ENCODE measurements around the gene KDSR. TPM values are rescaled to one million over a fixed set of nuclear protein-coding genes. Genes with fewer than 3 reads are reported as not detected.

Gene KDSR
- total and polyA plus RNA-seq, 2 donors from 2014 or later, result 22.5 to 73.5 TPM

- Histone ChIP-seq H3K27me3 (ENCODE audit: control insufficient read depth, insufficient read depth, low read length) (no peaks in the 10 kb centered on the region), H3K4me1 (ENCODE audit: control insufficient read depth in 2 of 3, insufficient read depth in 2 of 3, low read depth in 1 of 3, low read length in 3 of 3) (peaks cover 2 to 36% (median 22%) of the 10 kb centered on the region in 3 donors), H3K27ac (ENCODE audit: low read depth in 2 of 2, low read length in 2 of 2) (peak overlapping the region in 1 of 2 donors; percentile 32), H3K36me3 (ENCODE audit: control insufficient read depth in 2 of 3, insufficient read depth in 3 of 3, low read length in 3 of 3) (no peaks in the 10 kb centered on the region), H3K9me3 (ENCODE audit: control insufficient read depth in 2 of 3, insufficient read depth in 1 of 3, low read length in 3 of 3) (no peaks in the 10 kb centered on the region), H3K9ac (ENCODE audit: low read length in 3 of 3) (no peak overlapping the region), H3K4me3 (ENCODE audit: low read length in 3 of 3) (no peak overlapping the region)
- TF ChIP-seq CTCF (IDR thresholded peaks at IDR 0.05; ENCODE audit: borderline replicate concordance, extremely low read depth, insufficient read depth), result no peak
- intact Hi-C loops (cut with DNase I), result no loop called here
- FAIRE-seq (no peak), DNase-seq (no peak)
These were observed 63.5 kb downstream of the KDSR start for GRCh38 chr18:63303547-63303946.

- intact Hi-C loops (cut with DNase I), result no loop called here
- no peak for FAIRE-seq
- DNase-seq, result no peak
- Histone ChIP-seq H3K9ac (ENCODE audit: low read length in 3 of 3) (no peak overlapping the region), H3K27ac (ENCODE audit: low read depth in 2 of 2, low read length in 2 of 2) (peak overlapping the region; percentile 26 to 56), H3K27me3 (ENCODE audit: control insufficient read depth, insufficient read depth, low read length) (no peaks in the 10 kb centered on the region), H3K4me3 (ENCODE audit: low read length in 3 of 3) (no peak overlapping the region), H3K9me3 (ENCODE audit: control insufficient read depth in 2 of 3, insufficient read depth in 1 of 3, low read length in 3 of 3) (no peaks in the 10 kb centered on the region), H3K4me1 (ENCODE audit: control insufficient read depth in 2 of 3, insufficient read depth in 2 of 3, low read depth in 1 of 3, low read length in 3 of 3) (peaks cover 2 to 36% (median 27%) of the 10 kb centered on the region in 3 donors), H3K36me3 (ENCODE audit: control insufficient read depth in 2 of 3, insufficient read depth in 3 of 3, low read length in 3 of 3) (no peaks in the 10 kb centered on the region)
- TF ChIP-seq CTCF (IDR thresholded peaks at IDR 0.05; ENCODE audit: borderline replicate concordance, extremely low read depth, insufficient read depth), result no peak
These were observed 64.2 kb downstream of the KDSR start for GRCh38 chr18:63302636-63303405.

GRCh38 chr18:63302220-63302619 is 64.8 kb downstream of the KDSR start:
- Histone ChIP-seq H3K4me3 (ENCODE audit: low read length in 3 of 3) (no peak overlapping the region), H3K36me3 (ENCODE audit: control insufficient read depth in 2 of 3, insufficient read depth in 3 of 3, low read length in 3 of 3) (no peaks in the 10 kb centered on the region), H3K27ac (ENCODE audit: low read depth in 2 of 2, low read length in 2 of 2) (peak overlapping the region in 1 of 2 donors; percentile 26), H3K9ac (ENCODE audit: low read length in 3 of 3) (no peak overlapping the region), H3K27me3 (ENCODE audit: control insufficient read depth, insufficient read depth, low read length) (no peaks in the 10 kb centered on the region), H3K9me3 (ENCODE audit: control insufficient read depth in 2 of 3, insufficient read depth in 1 of 3, low read length in 3 of 3) (no peaks in the 10 kb centered on the region), H3K4me1 (ENCODE audit: control insufficient read depth in 2 of 3, insufficient read depth in 2 of 3, low read depth in 1 of 3, low read length in 3 of 3) (peaks cover 2 to 34% (median 27%) of the 10 kb centered on the region in 3 donors)
- intact Hi-C loops (cut with DNase I), result no loop called here
- DNase-seq (no peak), FAIRE-seq (no peak)
- no peak for TF ChIP-seq CTCF (IDR thresholded peaks at IDR 0.05; ENCODE audit: borderline replicate concordance, extremely low read depth, insufficient read depth)
